Fibroblast of villous mesenchyme (primary cell): Measurements from ENCODE around the gene ANKFY1. TPM values are rescaled to one million over a fixed set of nuclear protein-coding genes. Genes with fewer than 3 reads are reported as not detected.
A peak's percentile ranks its signal among the peaks of the same experiment; 100 is the strongest.
"Not testable (repeated sequence)": the region's sequence is repeated elsewhere in the genome, so short reads cannot be mapped to it uniquely, and the experiment has no call there.

Experiments
- DNase-seq: peaks from one replicate; pipeline ENCODE4 v3.0.0-alpha.2; 2010; ENCODE audit warnings: low read depth
- H3K4me3 ChIP-seq: 2 replicates; pipeline ENCODE4 v1.5.1; 2011; ENCODE audit warnings: low read depth, mild to moderate bottlenecking, low read length
- total RNA-seq: library from RNA; depleted of rRNA; stranded (reverse); fragments of >200 nt; gene quantifications from 2 replicates; pipeline ENCODE4 v1.2.3, GENCODE V29; 2012
- TF ChIP-seq, protein P1 (sequence below): IDR thresholded peaks from 2 replicates; pipeline ENCODE4 v1.5.1; 2012; ENCODE audit warnings: low read depth, mild to moderate bottlenecking, low read length; ENCODE audit not compliant: insufficient read depth

The ANKFY1 gene
- total RNA-seq, 1 donor = 58.7 TPM

- TF ChIP-seq, protein P1, sequence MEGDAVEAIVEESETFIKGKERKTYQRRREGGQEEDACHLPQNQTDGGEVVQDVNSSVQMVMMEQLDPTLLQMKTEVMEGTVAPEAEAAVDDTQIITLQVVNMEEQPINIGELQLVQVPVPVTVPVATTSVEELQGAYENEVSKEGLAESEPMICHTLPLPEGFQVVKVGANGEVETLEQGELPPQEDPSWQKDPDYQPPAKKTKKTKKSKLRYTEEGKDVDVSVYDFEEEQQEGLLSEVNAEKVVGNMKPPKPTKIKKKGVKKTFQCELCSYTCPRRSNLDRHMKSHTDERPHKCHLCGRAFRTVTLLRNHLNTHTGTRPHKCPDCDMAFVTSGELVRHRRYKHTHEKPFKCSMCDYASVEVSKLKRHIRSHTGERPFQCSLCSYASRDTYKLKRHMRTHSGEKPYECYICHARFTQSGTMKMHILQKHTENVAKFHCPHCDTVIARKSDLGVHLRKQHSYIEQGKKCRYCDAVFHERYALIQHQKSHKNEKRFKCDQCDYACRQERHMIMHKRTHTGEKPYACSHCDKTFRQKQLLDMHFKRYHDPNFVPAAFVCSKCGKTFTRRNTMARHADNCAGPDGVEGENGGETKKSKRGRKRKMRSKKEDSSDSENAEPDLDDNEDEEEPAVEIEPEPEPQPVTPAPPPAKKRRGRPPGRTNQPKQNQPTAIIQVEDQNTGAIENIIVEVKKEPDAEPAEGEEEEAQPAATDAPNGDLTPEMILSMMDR = no peak
- no peak overlapping the region for H3K4me3 ChIP-seq
- peak; percentile 57 for DNase-seq
Measured at GRCh38 chr17:4204710-4205173, 59.0 kb downstream of the ANKFY1 start.

DNA sequence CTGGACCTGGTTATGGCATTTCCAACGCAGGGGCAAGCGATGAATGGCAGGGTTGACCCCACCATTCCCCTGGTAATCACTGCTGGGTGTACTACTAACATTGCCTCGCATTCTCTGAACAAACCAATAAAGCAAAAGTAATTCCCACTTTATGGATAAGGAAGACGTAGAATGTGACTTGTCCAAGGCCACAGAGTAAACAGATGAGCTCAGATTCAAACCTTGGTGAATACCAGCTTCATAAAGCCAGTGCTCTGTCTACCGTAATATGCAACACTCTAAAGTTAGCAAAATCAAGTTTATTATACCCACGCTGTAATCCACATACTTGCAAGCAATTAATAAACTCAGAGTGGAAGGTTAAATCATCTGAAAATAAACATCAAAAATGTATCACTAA lies 59.6 kb downstream of the ANKFY1 start:
- TF ChIP-seq, protein P1 = no peak
- DNase-seq = no peak
- H3K4me3 ChIP-seq = no peak overlapping the region

GRCh38 chr17:4201226-4201625 lies 62.6 kb downstream of the ANKFY1 start:
- TF ChIP-seq, protein P1 = no peak
- no peak for DNase-seq
- no peak overlapping the region for H3K4me3 ChIP-seq

DNA sequence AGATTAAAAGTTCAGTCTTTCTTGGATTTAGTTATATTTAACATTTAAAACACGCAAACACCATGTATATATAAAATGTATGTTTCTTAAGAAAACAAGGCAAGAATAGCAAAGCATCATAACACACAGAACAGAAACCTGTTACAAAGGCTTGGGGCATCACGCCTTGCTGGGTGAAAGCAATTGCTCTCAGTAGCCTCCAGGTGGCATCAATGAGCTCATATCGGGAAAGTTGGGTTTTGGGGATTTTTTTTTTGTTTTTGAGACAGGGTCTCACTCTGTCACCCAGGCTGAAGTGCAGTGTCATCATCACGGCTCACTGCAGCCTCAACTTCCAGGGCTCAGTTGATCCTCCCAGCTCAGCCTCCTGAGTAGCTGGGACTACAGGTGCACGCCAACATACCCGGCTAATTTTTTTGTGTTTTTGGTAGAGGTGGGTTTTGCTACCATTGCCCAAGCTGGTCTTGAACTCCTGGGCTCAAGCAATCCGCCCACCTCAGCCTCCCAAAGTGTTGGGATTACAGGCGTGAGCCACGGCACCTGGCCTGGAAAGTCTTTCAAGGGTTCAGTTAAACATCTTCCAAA lies 63.9 kb downstream of the ANKFY1 start:
- H3K4me3 ChIP-seq = no peak overlapping the region
- DNase-seq = peak; percentile 48
- TF ChIP-seq, protein P1 = peak; percentile 82

DNA sequence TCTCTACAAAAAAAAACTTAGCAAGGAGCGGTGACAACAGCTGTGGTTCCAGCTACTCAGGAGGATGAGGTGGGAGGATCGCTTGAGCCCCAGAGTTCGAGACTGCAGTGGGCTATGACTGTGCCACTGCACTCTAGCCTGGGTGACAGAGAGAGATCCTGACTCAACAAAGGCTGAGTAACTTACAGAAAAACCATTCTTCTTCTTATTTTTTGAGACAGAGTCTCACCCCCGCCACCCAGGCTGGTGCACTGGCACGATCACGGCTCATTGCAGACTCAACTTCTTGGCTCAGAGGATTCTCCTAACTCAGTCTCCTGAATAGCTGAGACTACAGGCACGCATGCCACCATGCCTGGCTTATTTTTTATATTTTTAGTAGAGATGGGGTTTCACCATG lies 64.8 kb downstream of the ANKFY1 start:
- no peak overlapping the region for H3K4me3 ChIP-seq
- DNase-seq = no peak
- TF ChIP-seq, protein P1 = no peak

DNA sequence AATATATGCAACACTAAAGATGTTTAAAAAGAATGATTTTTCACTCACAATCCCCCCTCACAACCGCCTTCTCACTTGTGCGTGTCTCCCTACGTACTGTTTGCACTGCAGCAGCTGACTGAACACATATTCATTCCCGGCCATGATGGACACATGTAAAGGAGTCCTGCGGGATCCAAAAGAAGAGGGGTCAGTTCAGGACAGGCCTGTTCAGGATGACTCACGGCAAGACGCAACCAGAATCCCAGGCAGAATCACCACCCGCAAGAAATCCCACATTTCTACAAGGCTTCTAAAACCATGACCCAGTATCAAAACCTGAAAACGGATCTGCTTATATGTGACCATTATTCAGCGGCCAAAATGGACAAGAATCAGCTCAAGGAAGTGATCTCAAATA lies 68.5 kb downstream of the ANKFY1 start:
- DNase-seq = peak; percentile 73
- TF ChIP-seq, protein P1 = no peak
- H3K4me3 ChIP-seq = no peak overlapping the region

GRCh38 chr17:4194796-4195195 lies 69.0 kb downstream of the ANKFY1 start:
- no peak for DNase-seq
- TF ChIP-seq, protein P1 = no peak
- H3K4me3 ChIP-seq = no peak overlapping the region

GRCh38 chr17:4190791-4191190 lies 73.0 kb downstream of the ANKFY1 start:
- H3K4me3 ChIP-seq, DNase-seq: not testable (repeated sequence)
